Measurements from ENCODE around the gene SCN4A.

The SCN4A gene

DNA sequence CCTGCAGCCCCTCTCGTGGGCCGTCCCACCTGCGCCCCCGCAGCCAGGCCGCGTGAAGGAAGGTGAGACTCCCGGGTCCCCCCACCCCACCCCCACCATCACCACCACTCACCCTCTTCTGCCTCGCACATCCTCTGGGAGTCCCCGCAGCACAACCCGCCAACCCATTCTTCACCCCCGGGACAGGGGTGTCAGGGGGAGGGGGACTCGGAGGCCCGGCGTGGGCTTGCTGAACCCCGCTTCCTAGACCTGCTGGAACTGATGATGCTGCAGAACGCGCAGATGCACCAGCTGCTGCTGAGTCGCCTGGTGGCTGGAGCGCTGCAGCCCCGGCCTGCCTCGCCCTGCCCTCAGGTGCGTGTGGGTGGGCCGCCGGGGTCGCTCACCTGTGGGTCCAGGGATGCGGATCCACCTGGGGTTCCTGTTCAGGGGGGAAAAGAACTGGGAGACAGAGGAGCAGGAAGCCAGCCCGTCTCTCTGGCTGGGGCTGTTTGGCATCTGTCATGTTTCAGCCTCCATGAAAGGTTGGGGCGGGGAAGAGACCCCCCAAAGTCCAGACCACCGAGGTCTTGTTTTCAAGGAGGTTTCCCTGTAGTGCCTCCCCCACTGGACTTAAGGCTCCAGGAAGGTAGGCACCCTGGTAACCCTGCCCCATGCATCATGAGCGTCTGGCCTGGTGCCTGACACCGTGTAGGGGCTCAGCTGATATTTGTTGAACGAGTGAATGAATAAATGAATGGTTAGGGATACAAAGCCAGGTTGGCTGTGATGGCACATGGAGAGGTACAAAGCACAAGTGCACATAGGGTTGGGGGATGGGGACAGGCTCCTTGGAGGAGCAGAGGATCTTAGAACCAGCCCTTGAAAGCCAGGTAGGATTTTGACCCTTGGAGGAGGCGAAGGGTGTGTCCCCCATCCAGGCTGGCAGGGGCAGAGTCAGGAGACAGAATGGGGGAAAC, 26.3 kb upstream of the SCN4A start:
- Histone ChIP-seq H3K27me3 (ENCODE audit: control insufficient read depth, insufficient read depth, low read length) (peaks cover 16% of the 10 kb centered on the region), H3K4me1 (ENCODE audit: control insufficient read depth, insufficient read depth, low read length) (no peaks in the 10 kb centered on the region), H3K36me3 (ENCODE audit: control insufficient read depth, insufficient read depth, low read length) (no peaks in the 10 kb centered on the region), H3K27ac (ENCODE audit: low read depth, low read length) (no peak overlapping the region), H3K9ac (ENCODE audit: low read length) (no peak overlapping the region), H3K4me3 (ENCODE audit: low read length) (peak overlapping the region; percentile 78)

DNA sequence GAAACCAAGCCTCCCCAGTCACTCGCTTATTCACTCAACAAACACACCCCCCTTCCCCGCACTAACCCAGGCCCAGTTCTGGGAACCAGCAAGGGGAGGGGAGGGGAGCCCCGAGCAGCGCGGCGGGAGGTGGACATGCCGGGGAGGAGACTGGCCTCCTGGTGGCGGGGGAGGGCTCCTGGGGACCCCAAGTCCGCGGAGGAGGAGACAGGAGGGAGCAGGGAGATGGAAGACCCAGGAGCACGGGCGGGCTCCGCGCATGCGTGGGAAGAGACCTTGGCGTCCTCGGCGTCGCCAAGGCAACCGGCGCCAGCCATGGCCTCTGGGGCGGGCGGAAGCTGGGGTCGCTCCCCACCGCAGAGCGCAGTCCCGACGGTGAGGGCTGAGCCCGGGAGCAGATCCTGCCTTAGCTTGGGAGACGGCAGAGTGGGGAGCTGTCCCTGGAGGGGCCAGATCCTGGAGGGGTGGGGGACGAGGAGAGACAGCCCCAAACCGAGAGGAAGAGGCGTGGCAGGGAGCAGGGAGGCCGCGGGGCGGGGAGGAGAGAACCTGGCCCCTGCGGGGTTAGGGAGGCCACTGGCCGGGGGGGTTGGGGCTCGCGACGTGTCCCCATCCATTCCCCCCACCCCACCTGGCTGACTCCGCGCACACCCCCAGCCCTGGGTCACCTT, 25.5 kb upstream of the SCN4A start, which contains the start of gene PRR29:
TSS of gene PRR29 (plus strand) at position 302 of the 671 bp plus-strand sequence. CDS start at position 316, 14 bp downstream.
- Histone ChIP-seq H3K27me3 (ENCODE audit: control insufficient read depth, insufficient read depth, low read length) (peaks cover 19% of the 10 kb centered on the region), H3K9ac (ENCODE audit: low read length) (no peak within 1 kb of the TSS), H3K27ac (ENCODE audit: low read depth, low read length) (no peak within 1 kb of the TSS), H3K4me3 (ENCODE audit: low read length) (peak within 1 kb of the TSS; percentile 78), H3K36me3 (ENCODE audit: control insufficient read depth, insufficient read depth, low read length) (no peaks in the 10 kb centered on the region), H3K4me1 (ENCODE audit: control insufficient read depth, insufficient read depth, low read length) (no peaks in the 10 kb centered on the region)

DNA sequence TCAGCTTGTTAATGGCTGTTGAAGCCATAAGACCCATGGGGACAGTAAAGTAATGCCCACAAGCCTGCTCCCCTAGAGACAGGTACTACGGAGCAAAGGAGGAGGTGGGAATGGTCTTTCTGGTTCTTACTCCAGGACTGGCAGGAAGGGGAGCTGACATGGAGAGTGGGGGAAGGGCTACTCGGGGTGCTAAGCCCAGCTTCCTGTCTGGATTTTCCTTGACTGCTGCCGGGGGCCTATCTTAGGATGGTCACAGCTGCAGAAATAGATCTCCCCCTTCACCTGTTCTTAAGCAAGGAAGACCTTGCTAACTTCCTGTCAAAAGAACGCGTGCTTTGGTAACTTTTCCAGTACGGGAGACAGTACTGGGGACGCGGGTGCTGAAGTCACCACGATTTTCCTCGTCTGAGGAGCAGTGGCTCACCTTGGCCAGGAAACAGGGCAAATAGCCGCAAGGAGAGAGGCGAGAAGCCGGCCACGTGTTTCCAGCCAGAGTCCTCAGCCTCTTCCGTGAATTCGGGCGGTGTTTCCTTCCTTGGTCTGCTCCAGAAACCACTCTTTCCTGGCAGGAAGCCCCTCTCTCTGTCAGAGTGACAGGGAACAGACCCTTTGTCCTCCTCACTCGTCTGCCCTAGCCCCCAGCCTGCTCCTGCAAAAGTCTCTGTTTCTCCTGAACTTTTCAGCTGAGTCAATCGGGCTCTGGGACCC, 24.8 kb upstream of the SCN4A start:
- no peaks in the 10 kb centered on the region for H3K4me1 ChIP-seq (ENCODE audit: control insufficient read depth, insufficient read depth, low read length)
- H3K36me3 ChIP-seq (ENCODE audit: control insufficient read depth, insufficient read depth, low read length): no peaks in the 10 kb centered on the region
- no peak overlapping the region for H3K9ac ChIP-seq (ENCODE audit: low read length)
- peaks cover 19% of the 10 kb centered on the region for H3K27me3 ChIP-seq (ENCODE audit: control insufficient read depth, insufficient read depth, low read length)
- H3K4me3 ChIP-seq (ENCODE audit: low read length): peak overlapping the region; percentile 78
- no peak overlapping the region for H3K27ac ChIP-seq (ENCODE audit: low read depth, low read length)

DNA sequence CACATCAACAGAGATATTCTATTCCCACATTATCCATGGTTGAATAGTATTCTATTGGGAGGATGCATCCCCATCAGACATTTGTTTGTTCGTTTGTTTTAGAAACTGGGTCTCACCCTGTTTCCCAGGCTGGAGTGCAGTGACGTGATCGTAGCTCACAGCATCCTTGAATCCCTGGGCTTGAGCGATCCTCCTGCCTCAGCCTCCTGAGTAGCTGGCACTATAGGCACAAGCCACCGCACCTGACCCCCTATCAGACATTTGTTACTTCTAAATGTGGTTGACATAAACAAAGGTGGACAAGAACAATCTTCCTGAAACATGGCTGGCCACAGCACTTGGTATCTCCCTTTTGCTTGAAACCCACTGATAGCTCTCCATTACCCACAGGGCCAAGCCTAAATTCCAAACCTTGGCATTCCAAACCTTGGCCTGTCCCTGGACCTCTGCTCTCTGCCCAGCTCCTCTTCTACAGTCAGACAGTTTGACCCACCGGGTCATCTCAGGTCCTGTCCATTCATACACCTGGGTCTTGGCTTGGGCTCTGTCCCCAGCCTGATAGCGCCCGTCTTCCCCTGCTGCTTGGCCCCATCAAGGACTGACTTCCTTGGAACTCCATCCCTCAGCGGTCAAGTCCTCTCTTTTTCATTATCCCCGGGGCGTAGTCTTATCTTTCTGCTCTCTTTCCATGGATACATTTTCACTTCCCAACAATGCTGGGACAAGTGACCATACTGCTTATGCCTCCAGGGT, 23.9 kb upstream of the SCN4A start:
- Histone ChIP-seq H3K4me1 (ENCODE audit: control insufficient read depth, insufficient read depth, low read length) (no peaks in the 10 kb centered on the region), H3K27me3 (ENCODE audit: control insufficient read depth, insufficient read depth, low read length) (peaks cover 19% of the 10 kb centered on the region), H3K27ac (ENCODE audit: low read depth, low read length) (no peak overlapping the region), H3K4me3 (ENCODE audit: low read length) (no peak overlapping the region), H3K36me3 (ENCODE audit: control insufficient read depth, insufficient read depth, low read length) (no peaks in the 10 kb centered on the region), H3K9ac (ENCODE audit: low read length) (no peak overlapping the region)

DNA sequence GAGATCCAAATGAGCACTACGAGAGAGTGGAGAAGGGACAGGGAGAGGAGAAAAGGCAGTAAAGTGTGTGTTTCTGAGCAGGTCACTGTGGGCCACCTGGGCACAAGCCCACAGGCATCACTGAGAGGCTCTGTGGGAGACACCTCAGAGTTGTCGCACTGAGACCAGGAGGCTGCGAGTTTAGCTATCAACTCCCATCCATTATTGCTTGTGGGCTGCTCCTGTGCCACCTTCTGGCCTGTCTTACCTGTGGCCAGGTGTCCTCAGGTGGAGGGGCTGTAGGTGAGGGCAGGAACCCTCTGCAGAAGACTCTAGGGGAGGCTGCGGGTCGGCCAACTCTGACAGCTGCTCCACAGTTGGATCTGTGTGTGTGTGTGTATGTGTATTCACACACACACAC, 22.9 kb upstream of the SCN4A start:
- H3K9ac ChIP-seq (ENCODE audit: low read length): no peak overlapping the region
- H3K4me3 ChIP-seq (ENCODE audit: low read length): no peak overlapping the region
- no peak overlapping the region for H3K27ac ChIP-seq (ENCODE audit: low read depth, low read length)
- peaks cover 21% of the 10 kb centered on the region for H3K27me3 ChIP-seq (ENCODE audit: control insufficient read depth, insufficient read depth, low read length)
- H3K36me3 ChIP-seq (ENCODE audit: control insufficient read depth, insufficient read depth, low read length): no peaks in the 10 kb centered on the region
- no peaks in the 10 kb centered on the region for H3K4me1 ChIP-seq (ENCODE audit: control insufficient read depth, insufficient read depth, low read length)

DNA sequence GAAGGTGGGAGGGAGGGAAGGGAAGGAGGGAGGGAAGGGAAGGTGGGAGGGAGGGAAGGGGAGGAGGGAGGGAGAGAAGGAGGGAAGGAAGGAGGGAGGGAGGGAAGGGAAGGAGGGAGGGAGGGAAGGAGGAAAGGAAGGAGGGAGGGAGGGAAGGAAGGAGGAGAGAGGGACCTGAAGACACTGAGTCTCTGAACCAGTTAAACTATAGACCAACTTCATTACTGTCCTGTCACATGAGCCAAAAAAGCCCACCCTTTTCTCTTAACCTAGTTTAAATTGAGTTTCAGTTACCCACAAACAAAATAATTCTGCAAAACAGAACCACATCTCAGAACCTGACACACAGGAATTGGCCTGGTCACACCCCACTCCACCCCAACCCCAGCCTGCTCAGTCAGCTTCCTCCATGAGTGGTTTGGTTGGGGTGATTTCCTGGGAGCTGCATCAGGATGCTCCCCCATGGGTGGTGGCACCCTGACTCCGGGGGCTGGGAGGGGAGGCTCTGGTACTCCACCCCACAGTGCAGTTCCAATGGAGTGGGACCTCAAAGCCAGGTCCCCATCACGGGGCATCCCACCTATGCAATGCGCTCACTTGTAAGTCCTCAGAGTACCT, 20.8 kb upstream of the SCN4A start:
- Histone ChIP-seq H3K27me3 (ENCODE audit: control insufficient read depth, insufficient read depth, low read length) (peaks cover 22% of the 10 kb centered on the region), H3K4me3 (ENCODE audit: low read length) (no peak overlapping the region), H3K36me3 (ENCODE audit: control insufficient read depth, insufficient read depth, low read length) (no peaks in the 10 kb centered on the region), H3K27ac (ENCODE audit: low read depth, low read length) (no peak overlapping the region), H3K4me1 (ENCODE audit: control insufficient read depth, insufficient read depth, low read length) (no peaks in the 10 kb centered on the region), H3K9ac (ENCODE audit: low read length) (no peak overlapping the region)

DNA sequence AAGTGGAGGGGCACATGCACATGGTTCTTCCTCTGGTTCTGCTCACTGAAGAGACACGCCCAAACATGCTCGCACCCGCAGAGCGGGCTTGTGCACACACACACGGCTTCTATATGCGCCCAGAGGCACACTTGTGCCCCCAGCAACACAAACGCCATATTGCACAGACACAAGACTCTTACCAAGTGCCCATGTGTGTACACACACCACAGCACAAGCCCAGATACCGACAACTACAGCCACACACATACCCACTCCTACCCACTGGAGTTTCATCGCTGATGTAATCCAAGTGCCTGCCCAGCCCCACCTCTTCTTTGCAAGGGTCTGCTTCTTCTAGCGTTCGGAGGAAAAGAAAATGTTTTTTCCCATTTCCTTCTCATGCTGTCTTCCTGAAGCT, 18.9 kb upstream of the SCN4A start:
- Histone ChIP-seq H3K9ac (ENCODE audit: low read length) (no peak overlapping the region), H3K4me3 (ENCODE audit: low read length) (no peak overlapping the region), H3K36me3 (ENCODE audit: control insufficient read depth, insufficient read depth, low read length) (no peaks in the 10 kb centered on the region), H3K27me3 (ENCODE audit: control insufficient read depth, insufficient read depth, low read length) (peaks cover 12% of the 10 kb centered on the region), H3K27ac (ENCODE audit: low read depth, low read length) (no peak overlapping the region), H3K4me1 (ENCODE audit: control insufficient read depth, insufficient read depth, low read length) (no peaks in the 10 kb centered on the region)

DNA sequence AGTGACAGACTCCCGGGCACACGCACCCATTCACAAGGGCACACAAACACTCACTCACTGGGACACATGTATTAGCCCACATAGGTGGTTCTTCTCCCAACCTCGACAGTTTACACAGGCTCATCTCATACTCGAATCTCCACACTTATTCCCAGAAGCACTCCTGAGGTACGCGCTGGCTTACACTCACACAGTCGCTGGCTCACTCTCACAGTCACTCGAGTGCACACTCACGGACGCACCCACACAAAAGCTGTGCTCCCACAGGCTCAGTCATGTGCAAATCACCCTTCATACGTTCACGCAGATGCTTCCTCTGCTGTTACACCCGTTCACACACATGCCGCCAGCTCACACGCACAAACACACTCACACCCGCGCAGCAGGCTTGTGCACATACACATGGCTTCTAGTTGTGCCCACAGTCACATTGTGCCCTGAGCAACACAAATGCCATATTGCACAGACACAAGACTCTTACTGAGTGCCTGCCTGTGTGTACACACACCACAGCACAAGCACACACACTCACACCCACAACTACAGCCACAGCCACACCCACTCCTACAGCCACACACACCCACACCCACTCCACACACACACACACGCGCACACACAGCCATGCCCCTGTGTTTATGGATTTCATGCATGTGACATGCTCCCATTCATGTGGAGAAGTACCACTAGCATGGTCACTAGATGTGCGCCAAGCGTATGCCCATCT, 17.1 kb upstream of the SCN4A start:
- Histone ChIP-seq H3K27ac (ENCODE audit: low read depth, low read length) (peak overlapping the region; percentile 63), H3K4me1 (ENCODE audit: control insufficient read depth, insufficient read depth, low read length) (no peaks in the 10 kb centered on the region), H3K9ac (ENCODE audit: low read length) (no peak overlapping the region), H3K4me3 (ENCODE audit: low read length) (peak overlapping the region; percentile 1), H3K36me3 (ENCODE audit: control insufficient read depth, insufficient read depth, low read length) (no peaks in the 10 kb centered on the region), H3K27me3 (ENCODE audit: control insufficient read depth, insufficient read depth, low read length) (peaks cover 10% of the 10 kb centered on the region)

DNA sequence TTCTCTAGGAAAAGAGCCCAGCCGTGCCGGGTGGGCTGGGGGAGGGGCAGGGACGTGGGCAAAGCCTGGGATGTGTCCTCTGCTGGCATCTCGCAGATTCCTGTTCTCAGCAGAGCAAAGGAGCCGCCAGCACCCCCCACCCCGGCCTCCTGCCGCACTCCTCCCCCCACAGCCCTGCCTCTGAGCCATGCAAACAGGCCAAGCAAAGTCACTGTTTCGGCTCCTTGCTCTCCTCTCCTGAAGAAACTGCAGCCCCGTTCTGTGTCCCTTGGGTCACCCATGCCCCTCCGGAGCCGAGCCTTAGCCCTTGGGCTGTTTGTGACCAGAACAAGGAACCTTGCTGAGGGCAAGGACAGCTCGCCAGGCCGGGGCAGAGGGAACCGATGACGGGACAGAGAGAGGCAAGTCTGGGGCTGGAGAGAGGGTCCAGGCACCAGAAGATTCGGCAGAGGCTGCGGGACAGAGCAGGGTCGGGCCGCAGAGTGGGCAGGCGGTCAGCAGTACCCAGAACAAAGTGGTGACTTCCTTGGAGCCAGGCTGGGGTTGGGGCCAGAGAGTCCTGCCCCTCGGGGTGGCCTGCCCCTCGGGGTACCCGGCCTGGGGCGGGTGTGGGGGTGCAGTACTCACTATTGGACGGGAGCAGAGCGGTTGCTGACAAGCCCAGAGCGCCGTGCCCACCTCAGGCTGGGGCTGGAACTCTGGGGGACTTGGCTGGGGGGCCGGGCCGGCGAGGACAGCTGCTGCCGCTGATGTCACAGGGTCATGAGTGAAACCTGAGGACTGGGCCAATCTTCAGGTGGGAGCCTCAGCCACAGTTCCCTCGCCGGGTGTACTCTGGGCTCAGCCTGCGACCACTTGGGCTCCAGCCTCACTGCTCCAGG, 16.3 kb upstream of the SCN4A start:
- peak overlapping the region; percentile 63 for H3K27ac ChIP-seq (ENCODE audit: low read depth, low read length)
- no peak overlapping the region for H3K9ac ChIP-seq (ENCODE audit: low read length)
- H3K4me3 ChIP-seq (ENCODE audit: low read length): peak overlapping the region; percentile 40
- H3K4me1 ChIP-seq (ENCODE audit: control insufficient read depth, insufficient read depth, low read length): no peaks in the 10 kb centered on the region
- H3K27me3 ChIP-seq (ENCODE audit: control insufficient read depth, insufficient read depth, low read length): peaks cover 10% of the 10 kb centered on the region
- H3K36me3 ChIP-seq (ENCODE audit: control insufficient read depth, insufficient read depth, low read length): no peaks in the 10 kb centered on the region

DNA sequence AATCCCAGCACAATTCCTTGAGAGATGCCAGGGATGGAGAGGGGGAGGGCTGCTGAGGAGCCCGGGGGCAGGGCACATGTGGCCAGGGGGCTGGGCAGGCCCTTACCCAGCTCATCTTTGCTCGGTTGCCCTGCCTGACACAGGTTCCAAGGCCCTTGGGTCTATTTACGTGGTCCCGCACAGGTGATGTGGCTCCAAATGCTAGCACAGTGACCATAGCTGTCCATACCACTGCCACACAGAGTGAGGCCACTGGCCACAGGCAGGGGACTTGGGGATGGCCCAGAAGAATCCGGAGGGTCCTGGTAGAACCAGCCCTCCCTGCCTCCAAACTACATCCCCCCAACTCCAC, 15.4 kb upstream of the SCN4A start:
- no peaks in the 10 kb centered on the region for H3K4me1 ChIP-seq (ENCODE audit: control insufficient read depth, insufficient read depth, low read length)
- H3K4me3 ChIP-seq (ENCODE audit: low read length): no peak overlapping the region
- H3K27ac ChIP-seq (ENCODE audit: low read depth, low read length): no peak overlapping the region
- H3K9ac ChIP-seq (ENCODE audit: low read length): no peak overlapping the region
- H3K36me3 ChIP-seq (ENCODE audit: control insufficient read depth, insufficient read depth, low read length): no peaks in the 10 kb centered on the region
- peaks cover 7% of the 10 kb centered on the region for H3K27me3 ChIP-seq (ENCODE audit: control insufficient read depth, insufficient read depth, low read length)

Data from rectal smooth muscle tissue (tissue), 1 donor.